ENCODE data around the gene RNASE8. TPM values are rescaled to one million over a fixed set of nuclear protein-coding genes. Genes with fewer than 3 reads are reported as not detected.

RNASE8 gene
- polyA plus RNA-seq, 3 donors = not detected

DNA sequence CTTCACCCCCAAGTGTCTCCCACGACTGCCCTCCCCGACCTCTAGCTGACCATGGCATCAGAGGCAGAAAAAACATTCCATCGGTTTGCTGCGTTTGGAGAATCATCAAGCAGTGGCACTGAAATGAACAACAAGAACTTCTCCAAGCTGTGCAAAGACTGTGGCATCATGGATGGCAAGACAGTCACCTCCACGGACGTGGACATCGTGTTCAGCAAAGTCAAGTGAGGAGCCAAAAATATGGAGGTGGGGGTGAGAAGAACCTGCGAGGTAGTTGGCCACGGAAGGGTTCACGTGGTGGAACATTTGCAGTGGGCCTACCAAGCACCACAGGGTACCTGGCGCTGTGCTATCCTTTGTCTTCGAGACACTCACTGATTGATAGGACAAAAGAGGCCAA is 27.1 kb upstream of the RNASE8 start:
- Histone ChIP-seq H3K4me2 (replicated peaks; ENCODE audit: extremely low read depth, low read length, poor library complexity, severe bottlenecking) (no peak overlapping the region), H3K36me3 (replicated peaks in 1 of 2; ENCODE audit: control insufficient read depth in 1 of 2, insufficient read depth in 2 of 2, low read length in 2 of 2) (no peaks in the 10 kb centered on the region), H2AFZ (ENCODE audit: insufficient read depth, low read depth, low read length, poor library complexity, severe bottlenecking) (no peak overlapping the region), H4K20me1 (ENCODE audit: insufficient read depth, low read length) (no peaks in the 10 kb centered on the region), H3K27me3 (ENCODE audit: control insufficient read depth in 2 of 2, insufficient read depth in 2 of 2, low read length in 2 of 2) (peaks cover 5 to 17% of the 10 kb centered on the region in 2 donors), H3K9me3 (replicated peaks in 1 of 2; ENCODE audit: control insufficient read depth in 1 of 2, insufficient read depth in 1 of 2, low read length in 2 of 2) (no peaks in the 10 kb centered on the region), H3K9ac (ENCODE audit: insufficient read depth, low read length, poor library complexity, severe bottlenecking) (no peak overlapping the region), H3K27ac (ENCODE audit: low read depth in 1 of 2, low read length in 2 of 2) (no peak overlapping the region), H3K4me3 (replicated peaks in 1 of 3; ENCODE audit: low read depth in 2 of 3, low read length in 3 of 3) (no peak overlapping the region), H3K4me1 (ENCODE audit: control insufficient read depth in 1 of 2, insufficient read depth in 2 of 2, low read length in 2 of 2) (peaks cover 2 to 19% of the 10 kb centered on the region in 2 donors), H3K79me2 (ENCODE audit: insufficient read depth, low read length) (no peaks in the 10 kb centered on the region)
- no peak overlapping the region for H3K4me3 Mint-ChIP-seq
- H3K4me1 Mint-ChIP-seq = peaks cover 17% of the 10 kb centered on the region
- H3K27ac Mint-ChIP-seq = no peak overlapping the region
- WGBS (ENCODE audit: insufficient coverage) = 81% methylated on average over 7 of the region's 12 CpGs
- TF ChIP-seq, protein P1, sequence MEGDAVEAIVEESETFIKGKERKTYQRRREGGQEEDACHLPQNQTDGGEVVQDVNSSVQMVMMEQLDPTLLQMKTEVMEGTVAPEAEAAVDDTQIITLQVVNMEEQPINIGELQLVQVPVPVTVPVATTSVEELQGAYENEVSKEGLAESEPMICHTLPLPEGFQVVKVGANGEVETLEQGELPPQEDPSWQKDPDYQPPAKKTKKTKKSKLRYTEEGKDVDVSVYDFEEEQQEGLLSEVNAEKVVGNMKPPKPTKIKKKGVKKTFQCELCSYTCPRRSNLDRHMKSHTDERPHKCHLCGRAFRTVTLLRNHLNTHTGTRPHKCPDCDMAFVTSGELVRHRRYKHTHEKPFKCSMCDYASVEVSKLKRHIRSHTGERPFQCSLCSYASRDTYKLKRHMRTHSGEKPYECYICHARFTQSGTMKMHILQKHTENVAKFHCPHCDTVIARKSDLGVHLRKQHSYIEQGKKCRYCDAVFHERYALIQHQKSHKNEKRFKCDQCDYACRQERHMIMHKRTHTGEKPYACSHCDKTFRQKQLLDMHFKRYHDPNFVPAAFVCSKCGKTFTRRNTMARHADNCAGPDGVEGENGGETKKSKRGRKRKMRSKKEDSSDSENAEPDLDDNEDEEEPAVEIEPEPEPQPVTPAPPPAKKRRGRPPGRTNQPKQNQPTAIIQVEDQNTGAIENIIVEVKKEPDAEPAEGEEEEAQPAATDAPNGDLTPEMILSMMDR (IDR thresholded peaks at IDR 0.05) = no peak
- no peaks in the 10 kb centered on the region for H3K36me3 Mint-ChIP-seq
- H3K9me3 Mint-ChIP-seq = peaks cover 0 to 2% (median 0%) of the 10 kb centered on the region in 7 donors
- intact Hi-C loops (cut with micrococcal nuclease) = no loop called here
- no peak for DNase-seq
- peaks cover 20 to 24% (median 21%) of the 10 kb centered on the region in 3 donors for H3K27me3 Mint-ChIP-seq (ENCODE audit: low read depth in 3 of 3)

DNA sequence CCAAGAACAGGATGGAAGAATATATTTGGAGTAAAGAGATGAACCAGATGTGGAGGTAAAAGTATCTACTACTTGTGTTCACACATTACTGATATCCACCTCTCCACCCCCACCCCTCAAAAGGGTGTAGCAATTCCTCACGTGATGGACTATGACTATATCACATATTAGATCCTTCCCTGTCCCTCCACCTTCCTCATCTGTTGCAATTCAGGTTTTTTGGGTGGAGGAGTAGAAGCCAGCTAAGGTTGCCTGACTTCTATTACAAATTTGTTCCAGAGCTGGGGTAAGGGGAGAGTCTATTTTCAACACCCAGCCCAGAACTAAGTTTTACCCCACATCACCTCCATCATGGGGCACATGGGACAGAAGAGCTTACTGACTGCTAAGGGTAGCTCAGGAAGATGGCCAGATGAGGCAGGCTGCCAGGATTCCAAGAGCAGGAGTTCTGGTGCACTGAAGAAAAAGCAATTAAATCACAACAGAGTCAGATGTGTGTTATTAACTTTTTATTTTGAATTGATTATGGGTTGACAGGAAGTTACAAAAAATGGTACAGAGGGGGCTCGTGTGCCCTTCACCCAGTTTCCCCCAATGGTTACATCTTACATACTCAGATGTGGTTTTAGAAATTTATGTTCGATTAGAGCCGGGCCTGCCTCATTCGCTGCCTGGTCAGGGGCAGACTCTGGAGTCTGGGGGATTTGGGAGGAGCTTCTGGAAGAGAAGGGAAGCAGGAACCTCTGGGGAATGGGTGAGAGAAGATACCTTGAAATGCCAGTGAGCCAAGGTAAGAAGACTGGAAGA is 25.1 kb upstream of the RNASE8 start:
- Histone ChIP-seq H3K27me3 (ENCODE audit: control insufficient read depth in 2 of 2, insufficient read depth in 2 of 2, low read length in 2 of 2) (no peaks in the 10 kb centered on the region), H3K4me1 (ENCODE audit: control insufficient read depth in 1 of 2, insufficient read depth in 2 of 2, low read length in 2 of 2) (peaks cover 0 to 15% of the 10 kb centered on the region in 2 donors), H3K4me2 (replicated peaks; ENCODE audit: extremely low read depth, low read length, poor library complexity, severe bottlenecking) (no peak overlapping the region), H3K27ac (ENCODE audit: low read depth in 1 of 2, low read length in 2 of 2) (no peak overlapping the region), H2AFZ (ENCODE audit: insufficient read depth, low read depth, low read length, poor library complexity, severe bottlenecking) (no peak overlapping the region), H4K20me1 (ENCODE audit: insufficient read depth, low read length) (no peaks in the 10 kb centered on the region), H3K9ac (ENCODE audit: insufficient read depth, low read length, poor library complexity, severe bottlenecking) (no peak overlapping the region), H3K36me3 (replicated peaks in 1 of 2; ENCODE audit: control insufficient read depth in 1 of 2, insufficient read depth in 2 of 2, low read length in 2 of 2) (no peaks in the 10 kb centered on the region), H3K9me3 (replicated peaks in 1 of 2; ENCODE audit: control insufficient read depth in 1 of 2, insufficient read depth in 1 of 2, low read length in 2 of 2) (no peaks in the 10 kb centered on the region), H3K4me3 (replicated peaks in 1 of 3; ENCODE audit: low read depth in 2 of 3, low read length in 3 of 3) (no peak overlapping the region), H3K79me2 (ENCODE audit: insufficient read depth, low read length) (no peaks in the 10 kb centered on the region)
- peak; percentile 30 to 81 (median 41) for DNase-seq
- H3K27ac Mint-ChIP-seq = peak overlapping the region in 2 of 7 donors; percentile 23 to 36
- peaks cover 4 to 7% (median 7%) of the 10 kb centered on the region in 3 donors for H3K27me3 Mint-ChIP-seq (ENCODE audit: low read depth in 3 of 3)
- no CpG with 5 or more reads among the region's 5 CpGs for whole genome bisulfite sequencing (ENCODE audit: insufficient coverage)
- intact Hi-C loops (cut with micrococcal nuclease) = no loop called here
- no peaks in the 10 kb centered on the region for H3K36me3 Mint-ChIP-seq
- H3K9me3 Mint-ChIP-seq = peaks cover 0 to 2% (median 0%) of the 10 kb centered on the region in 7 donors
- peaks cover 21% of the 10 kb centered on the region for H3K4me1 Mint-ChIP-seq
- H3K4me3 Mint-ChIP-seq = no peak overlapping the region
- TF ChIP-seq, protein P1 (IDR thresholded peaks at IDR 0.05) = no peak

Data from CD14-positive monocyte (primary cell).